MM.1S (cell line): ENCODE measurements around the gene MBP.

ENCODE experiments used
- CTCF ChIP-seq: fragments of 300-600 bp; sonication (generic); IDR thresholded peaks from 2 replicates; pipeline ENCODE4 v1.5.1; 2016; ENCODE audit warnings: antibody characterized with exemption, low read length, mixed read lengths
- EZH2 ChIP-seq: fragments of 300-600 bp; sonication (generic); optimal IDR thresholded peaks from 2 replicates; pipeline ENCODE3; 2017; ENCODE audit warnings: low read depth, mild to moderate bottlenecking, antibody characterized with exemption, low read length, mixed read lengths
- EZH2phosphoT487 ChIP-seq: fragments of 300-600 bp; sonication (generic); IDR thresholded peaks from 2 replicates; pipeline ENCODE4 v1.6.1; 2018; ENCODE audit warnings: antibody characterized with exemption, low read length

- TF ChIP-seq CTCF (no peak), EZH2phosphoT487 (no peak), EZH2 (no peak)
Observed at GRCh38 chr18:76937597-76937996, 195.0 kb downstream of the MBP start.
